NCI-H2171 treated with DMSO at 0.1 percent for 48 hours (cell line): ENCODE results near the gene OTX2.
A peak's percentile ranks its signal among the peaks of the same experiment; 100 is the strongest.

Experiments used
- DNase-seq: peaks from one replicate; lab custom pipeline; 2025; lab: John Stamatoyannopoulos, UW

Gene OTX2

DNA sequence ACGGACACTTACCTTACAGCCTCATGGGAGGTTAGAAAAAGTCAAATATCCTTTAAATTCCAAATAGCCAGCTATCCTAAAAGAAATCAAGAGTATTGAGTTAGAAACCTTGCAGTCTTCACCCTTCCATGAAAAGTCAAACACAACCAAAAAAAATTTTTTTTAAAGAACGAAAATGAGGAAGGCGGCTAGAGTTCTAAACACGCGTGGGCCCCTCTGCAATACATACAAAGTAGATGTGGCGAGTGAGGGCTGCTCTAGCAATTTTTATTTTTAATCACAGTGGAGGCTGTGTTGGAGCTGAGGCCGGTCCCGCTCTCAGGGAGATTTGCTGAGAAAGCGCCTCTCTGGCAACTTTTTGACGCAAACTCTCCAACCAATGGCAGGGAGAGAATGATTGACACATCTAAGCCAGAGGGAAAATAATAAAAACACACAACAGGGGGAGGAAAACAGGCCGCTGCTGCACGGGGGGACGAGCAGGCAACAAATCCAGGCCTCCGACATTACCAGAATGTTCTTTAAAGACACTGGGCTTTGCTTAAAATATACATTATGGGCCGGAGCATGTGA lies at the start of gene OTX2:
Gene OTX2 (minus strand): TSS at position 333 of the 573 bp plus-strand sequence. CDS start 5,023 bp downstream, outside the sequence.
- no peak for DNase-seq

DNA sequence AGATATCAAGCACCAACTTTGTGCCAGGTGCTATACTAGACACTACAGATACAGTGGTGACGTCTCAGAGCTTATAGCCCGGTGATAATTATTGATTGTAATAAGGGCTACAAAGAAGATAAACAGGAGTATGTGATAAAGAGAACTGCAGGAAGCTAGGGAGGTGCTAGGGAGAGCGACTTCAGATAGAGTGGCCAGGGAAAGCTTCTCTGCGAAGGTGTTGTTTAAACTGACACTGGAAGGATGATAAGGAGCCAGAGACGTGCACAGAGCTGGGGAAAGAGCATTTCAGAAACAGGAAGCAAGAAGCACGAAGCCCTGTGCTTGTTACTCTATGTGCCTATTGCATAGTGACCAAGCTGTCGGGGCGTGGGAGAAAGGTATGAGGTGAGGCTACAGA lies 48.1 kb upstream of the OTX2 start:
- no peak for DNase-seq

DNA sequence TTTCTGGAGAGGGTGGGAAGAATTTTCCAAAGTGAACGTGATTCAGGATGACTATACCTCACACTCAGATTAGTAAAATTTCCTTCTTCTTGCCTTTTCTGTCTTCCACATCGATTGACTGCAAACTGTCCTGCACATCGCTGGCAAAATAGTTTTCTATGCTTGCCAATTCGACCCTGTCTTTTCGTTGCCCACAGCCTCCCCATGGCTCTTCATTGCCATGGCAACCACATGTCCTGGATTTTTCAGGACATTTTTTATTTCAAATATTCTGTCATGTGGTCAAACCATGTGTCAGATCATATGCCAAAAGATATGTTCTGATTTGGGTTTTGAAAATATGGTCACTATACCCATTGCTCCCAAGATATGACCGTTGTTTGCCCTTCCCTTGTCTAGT lies 46.9 kb upstream of the OTX2 start:
- DNase-seq, result no peak

DNA sequence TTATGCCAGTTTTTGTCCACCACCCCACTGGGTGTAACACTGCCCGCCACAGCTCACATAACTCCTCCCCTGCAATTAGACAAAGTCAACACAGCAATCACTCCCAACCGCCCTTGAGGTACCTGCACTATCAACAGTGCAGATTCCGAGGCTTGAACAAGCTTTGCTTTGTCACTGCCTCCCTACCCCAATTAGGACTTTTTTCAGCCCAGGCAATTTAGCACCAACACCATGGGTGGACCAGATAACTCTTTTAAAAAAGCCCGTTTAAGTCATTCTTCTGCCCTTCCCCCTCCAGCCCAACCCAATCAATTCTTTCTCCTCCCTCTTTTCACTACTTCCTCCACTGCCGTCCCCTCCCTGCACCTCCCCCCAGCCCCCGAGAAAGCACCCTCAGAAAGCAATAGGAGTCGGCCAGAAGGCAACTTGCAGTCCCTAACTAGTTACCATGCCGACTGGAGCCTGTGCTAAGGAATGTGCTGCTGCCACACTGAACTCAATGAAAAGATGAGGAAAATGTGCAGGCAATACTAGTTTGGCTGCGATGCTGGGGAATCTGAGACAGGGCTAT lies 45.7 kb upstream of the OTX2 start:
- DNase-seq, result no peak

DNA sequence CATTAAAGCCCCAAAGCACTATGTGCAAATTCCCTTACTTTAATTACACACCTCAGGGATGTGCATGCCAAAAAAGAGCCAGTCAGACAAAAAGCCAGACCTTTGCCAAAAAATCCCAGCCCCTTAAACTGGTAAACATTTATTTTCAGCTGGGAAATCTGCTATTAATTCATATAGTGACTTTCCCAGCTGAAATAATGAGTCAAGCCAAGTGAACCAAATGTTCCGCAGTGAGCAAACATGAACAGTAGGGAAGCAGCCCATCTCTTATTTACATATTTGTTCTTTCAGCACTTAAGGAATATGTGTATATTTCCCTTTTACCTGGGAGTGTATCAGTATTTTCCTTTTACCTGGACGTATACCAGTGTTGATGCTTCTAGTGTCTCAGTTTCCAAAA lies 44.0 kb upstream of the OTX2 start:
- no peak for DNase-seq

DNA sequence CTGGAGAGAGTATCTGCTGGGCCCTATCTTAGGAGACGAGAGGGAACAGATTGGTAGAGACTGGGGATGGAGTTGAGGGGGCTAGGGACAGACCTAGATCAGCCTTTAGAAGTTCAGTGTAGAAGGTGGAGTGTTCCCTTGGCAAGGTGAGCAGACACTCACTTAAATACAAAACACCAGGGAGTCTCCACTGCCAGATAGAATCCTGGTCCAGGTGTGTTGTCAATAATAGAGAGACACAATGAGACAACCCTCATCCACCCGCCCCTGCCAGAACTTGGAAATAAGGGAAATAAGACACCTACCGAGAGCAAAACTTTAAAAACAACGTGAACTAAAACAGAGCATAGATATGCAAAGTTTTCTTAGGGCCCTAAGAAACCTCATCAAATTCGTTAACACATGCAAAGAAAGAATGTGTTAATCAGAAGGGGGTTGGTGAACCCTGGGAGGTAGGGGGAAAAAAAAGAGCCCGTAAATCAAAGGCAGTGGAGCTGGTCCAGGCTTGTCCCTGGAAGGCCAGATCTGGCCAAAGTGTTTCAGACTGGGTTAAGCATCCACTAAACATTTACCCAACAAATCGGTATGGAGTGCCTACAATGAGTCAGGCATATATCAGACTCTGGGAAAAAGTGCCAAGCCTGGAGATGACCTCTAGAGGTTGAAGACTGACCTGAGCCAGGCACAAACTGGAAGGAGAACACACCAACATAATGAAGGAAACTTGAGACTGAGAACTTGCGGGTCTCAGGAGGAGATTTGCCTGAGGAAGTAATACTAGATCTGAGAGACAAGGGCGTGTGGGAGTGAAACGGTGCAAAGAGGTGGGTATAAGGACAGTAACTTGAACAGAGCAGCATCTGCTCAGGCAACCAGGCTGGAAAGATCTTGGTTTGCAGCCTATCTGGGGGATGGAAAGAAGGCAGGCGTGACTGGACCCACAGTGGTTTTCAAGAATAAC lies 37.0 kb upstream of the OTX2 start:
- DNase-seq, result peak; percentile 39

DNA sequence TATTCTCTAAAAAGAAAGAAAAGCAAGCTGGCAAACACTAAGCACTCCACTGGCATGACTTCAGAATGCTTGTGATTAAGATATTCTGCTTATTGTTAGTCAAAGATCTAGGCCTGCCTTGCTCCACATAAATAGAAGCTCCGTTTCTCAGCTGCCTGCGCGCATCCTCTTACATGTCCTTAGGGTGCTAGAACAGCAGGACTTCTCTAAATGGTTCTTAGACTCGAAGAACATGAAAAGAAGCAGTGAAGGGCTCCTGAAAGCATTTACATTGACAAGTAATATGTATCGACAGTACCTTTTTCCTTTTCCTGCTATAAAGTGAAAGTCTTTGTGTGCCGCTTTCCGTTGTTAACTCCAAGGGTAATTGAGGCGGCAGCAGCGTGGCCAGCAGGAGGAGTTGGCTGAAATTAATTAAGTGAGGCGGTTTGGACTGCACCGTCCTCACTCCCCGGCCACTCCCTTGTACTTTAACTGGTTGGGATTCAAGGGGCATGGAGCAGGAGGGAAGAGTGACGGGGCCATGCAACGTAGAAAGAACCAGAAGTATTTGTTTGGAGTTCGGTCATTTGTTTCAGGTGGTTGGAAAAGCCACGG lies 34.2 kb upstream of the OTX2 start:
- DNase-seq, result no peak

DNA sequence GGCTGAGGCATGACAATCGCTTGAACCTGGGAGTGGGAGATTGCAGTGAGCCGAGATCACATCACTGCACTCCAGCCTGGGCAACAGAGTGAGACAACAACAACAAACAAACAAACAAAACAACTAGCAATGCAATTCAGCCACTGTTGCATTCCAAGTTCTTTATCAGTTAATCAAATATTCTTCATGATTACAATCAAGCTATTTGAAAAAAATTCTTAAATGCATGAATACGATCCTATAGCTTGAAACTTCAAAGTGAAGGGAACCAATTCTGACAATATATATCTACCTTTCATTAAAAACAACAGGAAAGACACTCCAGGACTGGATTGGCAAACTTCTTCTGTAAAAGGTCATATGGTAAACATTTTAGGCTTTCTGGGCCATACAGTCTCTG lies 31.3 kb upstream of the OTX2 start:
- no peak for DNase-seq

DNA sequence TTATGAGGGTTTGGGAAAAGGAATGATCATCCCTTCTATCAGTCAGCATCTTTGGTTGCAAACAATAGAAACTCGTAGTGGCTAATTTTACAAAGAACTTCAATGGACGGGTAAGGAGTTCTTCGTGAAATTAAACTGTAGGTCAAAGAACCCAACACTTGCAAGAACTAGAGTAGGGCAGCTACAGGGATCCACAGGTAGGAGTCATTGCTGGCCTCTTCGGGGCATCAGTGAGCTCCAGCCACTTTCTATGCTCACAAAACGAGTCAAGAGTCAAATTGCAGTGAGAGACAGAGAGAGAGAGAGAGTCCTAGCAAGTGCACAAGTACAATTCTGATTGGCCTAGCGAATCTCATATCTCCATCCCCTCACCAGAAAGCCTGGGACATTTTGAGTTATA lies 29.9 kb upstream of the OTX2 start:
- no peak for DNase-seq

DNA sequence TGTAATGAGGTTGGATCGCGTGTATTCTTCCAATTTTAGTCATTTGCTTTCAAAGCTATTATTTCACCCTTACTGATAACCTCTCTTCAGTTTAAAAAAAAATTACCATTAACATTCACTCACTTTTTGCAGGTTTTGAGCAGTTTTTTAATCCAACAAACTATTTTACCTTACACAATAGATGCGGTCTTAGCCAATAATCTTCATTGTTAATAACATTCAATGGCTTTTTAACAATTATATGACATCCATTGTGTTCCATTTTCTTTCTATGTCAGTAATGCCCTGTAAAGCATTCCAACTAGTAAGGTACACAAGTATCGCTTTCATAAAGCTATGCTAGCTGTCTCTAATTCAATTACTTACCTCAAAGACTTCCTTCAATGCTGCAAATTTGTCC lies 18.9 kb upstream of the OTX2 start:
- DNase-seq, result no peak

DNA sequence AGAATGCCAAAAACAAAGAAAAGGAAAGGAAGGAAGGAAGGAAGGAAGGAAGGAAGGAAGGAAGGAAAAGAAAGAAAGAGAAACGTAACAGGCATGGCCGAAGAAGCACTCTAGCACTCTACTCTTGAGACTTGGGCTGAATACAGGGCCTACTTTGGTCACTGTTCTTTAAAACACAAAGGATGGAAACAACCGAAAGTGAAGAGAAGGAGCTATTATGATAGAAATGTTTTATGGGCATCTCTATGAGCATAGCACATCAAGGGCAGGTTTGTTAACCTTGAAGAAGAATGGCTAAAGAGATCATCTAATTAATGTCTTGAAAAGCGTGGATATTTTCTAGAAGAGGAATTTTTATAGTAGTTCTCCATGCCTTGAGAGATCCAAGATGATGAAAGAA lies 15.9 kb upstream of the OTX2 start:
- no peak for DNase-seq

DNA sequence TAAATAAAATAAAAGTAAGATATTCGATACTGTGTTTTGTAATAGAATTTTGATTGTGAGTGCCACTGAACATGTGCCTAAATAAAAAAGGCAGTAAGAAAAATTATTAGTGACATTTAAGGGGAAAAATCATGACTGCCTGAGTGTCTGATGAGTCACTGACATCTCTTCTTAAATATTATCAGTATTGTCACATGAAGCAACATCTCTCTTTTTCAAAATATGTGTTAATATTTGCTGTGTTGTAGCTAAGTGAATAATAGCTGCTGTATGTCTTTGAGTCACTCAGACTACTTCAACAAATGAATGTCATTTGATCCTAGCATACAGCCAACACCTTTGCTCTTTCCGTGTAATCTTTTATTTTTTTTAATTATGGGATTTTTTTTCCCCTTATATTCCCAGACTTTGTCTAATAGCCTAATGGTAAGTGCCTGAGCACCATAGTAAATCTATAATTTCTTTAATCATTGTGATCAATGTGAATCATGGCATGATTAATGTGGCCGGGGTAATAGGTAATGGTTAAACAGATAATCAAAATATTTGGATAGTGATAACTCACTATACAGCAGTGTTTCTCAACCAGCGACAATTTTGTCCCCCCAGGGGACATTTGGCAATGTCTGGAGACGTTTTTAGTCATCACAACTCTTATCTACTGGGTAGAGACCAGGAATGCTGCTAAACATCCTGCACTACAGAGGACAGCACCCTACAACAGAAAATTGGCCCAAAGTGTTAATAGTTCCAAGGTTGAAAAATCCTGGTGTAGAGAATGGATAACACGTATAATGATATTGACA lies 11.7 kb upstream of the OTX2 start:
- DNase-seq, result peak; percentile 27

DNA sequence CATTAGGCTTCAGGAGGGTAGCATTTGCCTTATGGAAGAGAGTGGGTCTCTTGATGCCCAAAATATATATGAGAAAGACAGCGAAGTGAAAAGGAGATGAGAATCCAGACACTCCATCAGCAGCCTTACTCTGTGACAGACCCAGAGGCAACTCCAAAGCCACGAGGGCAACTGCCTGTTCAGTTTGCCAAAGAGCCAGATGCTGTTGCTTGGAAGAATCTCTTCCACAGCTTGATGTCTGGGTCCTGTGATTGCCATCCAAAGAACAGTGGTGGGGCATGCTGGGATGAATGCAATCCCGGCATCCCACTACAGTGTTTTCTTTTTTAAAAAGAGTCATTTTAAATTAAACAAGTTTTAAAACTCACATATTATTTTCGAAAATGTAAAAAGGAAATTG lies 10.9 kb upstream of the OTX2 start:
- DNase-seq, result peak; percentile 39

DNA sequence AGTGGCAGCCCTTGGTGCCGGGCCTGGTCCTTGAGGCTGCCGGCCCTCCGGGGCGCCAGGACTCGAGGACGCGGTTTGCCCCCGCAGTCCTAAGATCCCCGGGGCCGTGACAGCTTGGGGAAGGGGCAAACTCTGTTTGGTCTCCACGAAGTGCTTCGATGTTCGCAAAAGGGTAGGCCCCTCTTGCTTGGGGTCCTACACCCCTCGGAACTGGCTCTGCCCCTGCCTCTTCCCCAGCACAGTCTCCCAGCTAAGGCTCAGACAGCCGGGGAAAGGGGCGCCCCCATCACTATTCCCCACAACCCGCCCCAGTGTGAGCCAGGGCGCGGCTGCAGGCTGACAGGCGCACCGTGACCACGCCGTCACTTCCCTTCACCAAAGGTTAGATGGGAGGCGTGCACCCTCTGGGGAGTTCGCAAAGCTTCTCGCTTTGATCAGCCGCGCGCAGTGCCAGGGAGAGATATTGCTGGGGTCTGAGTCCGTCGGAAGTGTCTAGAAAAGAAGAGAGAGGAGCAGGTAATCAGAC lies 7.2 kb upstream of the OTX2 start:
- DNase-seq, result no peak

DNA sequence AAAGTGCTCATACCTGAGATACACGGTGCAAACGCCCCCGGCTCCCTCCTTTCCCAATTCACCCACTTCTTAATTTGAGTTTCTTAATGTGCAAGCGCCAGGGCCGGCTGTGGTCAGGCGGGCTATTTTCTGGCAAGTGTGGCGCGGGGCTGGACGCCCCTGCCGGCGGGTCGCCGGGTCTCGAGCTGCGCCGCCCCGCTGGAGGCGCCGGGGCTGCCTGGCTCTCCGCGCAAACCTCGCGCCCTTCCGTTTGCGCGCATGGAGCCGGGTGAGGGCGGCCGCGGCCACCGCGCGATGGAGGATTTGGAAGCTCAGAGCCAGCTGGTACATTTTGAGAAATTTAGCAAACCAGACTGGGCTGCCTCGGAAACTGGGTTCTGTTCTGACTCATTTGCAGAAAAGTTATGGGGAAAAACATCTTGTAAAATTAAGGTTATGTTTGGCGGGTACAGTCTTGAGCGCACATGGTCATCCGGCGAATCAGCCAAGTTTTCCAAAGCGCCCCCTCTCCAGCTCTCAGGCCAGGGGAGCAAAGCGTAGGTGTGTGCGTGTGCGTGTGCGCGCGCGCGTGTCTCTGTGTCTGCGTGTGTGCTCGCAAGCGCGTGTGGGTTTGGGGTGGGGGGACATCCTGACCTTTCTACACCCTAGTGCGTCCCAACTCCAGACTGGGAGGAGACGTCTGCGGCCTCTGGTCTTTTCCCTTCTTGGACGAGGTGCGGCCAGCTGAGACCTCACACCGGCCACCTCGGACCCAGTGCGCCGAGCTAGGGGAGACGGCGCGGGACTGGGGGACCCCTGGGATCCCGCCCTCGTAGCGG lies 6.5 kb upstream of the OTX2 start:
- no peak for DNase-seq

DNA sequence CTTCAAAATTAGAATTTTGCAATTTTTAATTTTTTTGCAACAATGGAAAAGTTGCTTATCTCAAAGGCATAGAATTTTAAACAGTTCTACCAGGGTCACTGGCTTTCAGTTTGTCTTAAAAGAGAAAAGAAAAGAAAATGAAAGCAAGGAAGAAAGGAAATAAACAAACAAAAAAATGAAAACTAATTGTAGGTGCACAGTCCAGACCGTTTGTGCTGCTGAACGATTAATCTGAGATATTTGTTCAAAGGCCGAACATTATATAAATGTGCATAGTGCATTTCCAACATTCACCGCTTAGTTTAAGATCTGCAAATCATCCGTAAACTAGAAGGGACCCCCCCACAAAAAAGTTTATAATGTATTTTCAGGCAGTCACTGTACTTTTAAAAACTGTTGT lies 5.5 kb upstream of the OTX2 start:
- no peak for DNase-seq

DNA sequence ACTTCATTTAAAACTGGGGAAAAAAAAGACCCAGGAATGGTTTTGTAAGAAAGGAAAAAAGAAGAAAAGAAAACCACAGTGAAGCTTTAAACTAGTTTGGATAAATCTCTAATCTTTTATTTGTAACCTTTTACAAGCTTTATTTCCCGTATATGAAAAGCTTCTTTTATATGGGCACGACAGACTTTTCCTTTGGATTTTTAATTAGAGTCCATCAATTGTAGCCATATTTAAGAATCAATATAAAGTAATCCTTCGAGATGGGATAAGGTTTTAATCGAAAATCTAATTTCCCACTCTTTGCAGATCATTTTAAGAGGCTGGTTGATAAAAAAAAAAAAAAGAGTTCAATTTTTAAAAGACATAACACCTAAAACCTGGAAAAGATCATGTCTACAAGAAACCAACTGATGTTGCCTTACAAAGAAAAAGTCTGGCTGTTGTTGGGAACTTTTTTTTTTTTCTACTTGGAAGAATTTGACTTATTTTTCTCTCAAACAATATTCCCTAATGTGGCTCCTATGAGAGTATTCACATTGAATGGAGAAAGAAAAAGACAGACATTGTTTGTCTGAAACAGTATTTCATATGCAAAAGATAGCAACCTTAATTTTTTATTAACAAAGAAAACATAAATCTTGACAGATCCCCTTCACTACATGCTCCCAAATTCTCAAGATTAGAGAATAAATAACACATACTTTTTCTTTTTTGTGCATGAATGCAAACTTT lies 4.9 kb upstream of the OTX2 start:
- no peak for DNase-seq

DNA sequence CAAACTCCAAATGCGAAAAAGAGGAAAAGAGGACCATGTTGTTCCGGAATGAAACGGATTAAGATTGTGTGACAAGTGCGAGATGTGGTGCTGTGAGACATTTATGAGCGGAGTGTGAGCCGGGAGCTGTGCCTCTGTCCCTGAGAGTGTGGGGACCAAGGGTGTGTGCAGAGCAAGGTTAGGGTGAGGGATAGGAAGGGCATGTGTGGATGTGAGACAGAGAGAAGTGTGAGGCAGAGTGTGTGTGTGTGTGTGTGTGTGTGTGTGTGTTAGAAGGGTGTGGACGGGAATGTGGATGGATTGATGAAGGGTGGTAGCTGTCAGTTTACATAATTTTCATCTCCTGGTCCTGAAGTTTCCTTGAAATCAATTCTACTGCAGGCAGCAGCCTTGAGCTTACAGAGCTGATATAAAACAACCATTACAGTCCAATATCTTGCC lies 4.3 kb upstream of the OTX2 start:
- no peak for DNase-seq

DNA sequence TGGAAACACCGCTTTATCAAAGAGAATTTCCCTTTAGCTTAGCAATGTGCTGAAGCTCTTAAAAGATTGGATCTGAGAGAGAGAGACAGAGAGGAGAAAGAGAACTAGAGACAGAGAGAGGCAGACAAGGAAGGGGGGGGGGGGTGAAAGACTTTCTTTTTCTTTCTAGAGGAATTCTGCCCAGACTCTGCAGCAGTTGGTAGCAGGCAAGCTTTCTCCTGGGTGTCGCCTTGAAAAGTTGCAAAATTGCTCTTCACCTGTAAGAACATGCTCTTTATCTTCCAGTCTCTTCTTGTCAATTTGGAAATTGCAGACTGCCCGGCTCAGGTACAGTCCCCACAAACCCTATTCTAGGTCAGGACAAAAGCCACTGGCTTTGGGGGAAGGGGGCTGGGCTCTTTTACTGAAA lies 2.9 kb upstream of the OTX2 start:
- no peak for DNase-seq
